TTC549 (cell line): ENCODE results near the gene EAF1.
"Not testable (repeated sequence)": the region's sequence is repeated elsewhere in the genome, so short reads cannot be mapped to it uniquely, and the experiment has no call there.

Experiments used
- FAIRE-seq: peaks from 2 replicates; lab custom pipeline; 2012; peaks lifted over from hg19 to GRCh38; lab: Jason Lieb, UNC

Gene EAF1

DNA sequence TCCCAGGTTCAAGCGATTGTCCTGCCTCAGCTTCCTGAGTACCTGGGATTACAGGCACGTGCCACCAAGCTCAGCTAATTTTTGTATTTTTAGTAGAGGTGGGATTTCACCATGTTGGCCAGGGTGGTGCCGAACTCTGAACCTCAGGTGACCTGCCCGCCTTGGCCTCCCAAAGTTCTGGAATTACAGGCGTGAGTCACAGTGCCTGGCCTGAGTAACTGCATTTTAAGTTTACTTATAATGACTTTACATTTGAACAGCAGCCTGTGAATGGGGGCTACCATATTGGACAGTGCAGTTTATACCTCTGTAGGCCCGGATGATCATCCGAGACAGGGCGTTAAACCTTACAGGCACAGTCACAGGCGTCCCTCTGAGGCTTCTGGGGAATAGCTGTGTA lies 24.8 kb downstream of the EAF1 start:
- FAIRE-seq, result no peak

DNA sequence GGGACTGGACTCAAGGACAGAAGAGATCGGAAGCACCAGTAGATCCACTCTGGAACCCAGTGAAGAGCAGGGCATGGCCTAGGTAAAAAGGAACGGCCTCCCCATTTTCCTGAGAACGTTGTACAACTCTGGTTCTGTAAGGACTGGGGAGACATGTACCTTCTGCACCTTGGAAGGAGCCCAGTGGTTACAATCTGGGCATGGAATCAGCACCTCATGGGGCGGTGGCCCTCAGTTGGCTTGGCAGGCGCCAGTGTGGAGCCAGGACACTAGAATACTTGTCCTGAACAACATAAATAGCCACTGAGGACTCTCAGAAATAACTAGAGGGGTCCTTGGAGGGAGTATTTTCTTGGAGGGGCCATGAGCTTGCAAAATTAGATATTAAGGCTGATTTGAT lies 25.6 kb downstream of the EAF1 start:
- FAIRE-seq, result no peak

DNA sequence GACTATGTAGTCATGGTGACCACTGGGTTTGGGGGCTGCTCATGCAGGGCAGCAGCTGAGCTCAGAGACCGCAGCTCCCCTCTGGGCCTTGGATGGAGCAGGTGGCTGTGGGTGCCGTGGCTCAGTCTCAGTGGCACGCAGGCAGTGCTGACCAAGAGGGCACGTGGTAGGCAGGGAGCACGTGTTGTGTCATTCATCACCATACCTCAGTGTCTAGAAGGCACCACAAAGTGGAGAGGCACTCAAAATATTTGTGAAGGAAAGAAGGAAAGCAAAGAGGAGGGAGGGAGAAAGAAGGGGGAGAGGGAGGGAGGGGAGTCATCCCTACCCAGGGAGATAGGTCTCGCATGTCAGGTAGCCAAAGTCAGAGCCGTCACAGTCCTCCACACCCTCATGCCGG lies 26.1 kb downstream of the EAF1 start:
- FAIRE-seq, result no peak

DNA sequence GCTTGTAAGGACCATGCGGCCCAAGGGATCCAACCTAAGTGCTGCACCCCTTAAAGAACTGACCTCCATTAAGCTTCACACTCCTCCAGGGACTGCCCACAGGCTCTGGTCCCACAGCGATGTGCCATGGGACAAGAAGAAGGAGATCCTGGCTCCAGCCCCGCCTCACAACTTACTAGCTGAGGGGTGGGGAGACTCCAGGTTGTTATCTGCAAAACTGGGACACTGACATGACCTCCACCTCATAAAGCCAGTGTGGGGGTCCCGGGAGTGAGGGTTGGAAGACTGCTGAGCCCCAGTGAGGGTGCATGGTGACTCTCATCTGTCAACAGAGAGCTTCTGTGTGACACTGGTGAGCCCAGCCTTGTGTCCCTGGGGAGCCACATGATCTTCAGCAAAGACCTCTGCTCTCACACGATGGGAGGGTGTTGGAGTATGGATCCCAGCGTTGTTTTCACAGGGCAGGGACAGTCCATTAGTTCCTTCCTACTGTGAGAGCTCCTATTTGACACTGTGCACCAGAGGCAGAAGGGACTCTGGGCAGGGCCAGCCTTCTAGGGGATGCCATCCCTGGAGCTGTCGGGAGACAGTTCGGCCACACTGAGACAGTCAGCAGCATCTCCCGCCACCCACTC lies 26.7 kb downstream of the EAF1 start:
- no peak for FAIRE-seq

DNA sequence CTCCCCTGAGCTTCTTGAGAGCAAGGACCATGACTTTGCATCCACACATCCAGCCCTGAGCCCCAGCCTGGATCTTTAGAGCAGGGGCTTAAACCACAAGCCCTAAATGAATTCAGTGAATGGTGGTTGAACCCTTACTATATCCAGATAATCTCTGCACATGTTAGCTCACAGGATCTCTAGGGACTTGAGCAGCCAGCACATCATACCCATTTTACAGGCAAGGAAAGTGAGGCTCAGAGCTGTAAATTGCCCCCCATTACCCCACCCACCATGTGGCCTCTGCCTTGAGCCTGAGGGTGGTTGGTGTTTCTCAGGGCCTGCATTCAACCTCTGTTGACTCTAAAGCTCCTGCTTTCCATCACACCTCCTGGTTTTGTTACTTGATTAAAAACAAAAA lies 27.6 kb downstream of the EAF1 start:
- FAIRE-seq, result no peak

DNA sequence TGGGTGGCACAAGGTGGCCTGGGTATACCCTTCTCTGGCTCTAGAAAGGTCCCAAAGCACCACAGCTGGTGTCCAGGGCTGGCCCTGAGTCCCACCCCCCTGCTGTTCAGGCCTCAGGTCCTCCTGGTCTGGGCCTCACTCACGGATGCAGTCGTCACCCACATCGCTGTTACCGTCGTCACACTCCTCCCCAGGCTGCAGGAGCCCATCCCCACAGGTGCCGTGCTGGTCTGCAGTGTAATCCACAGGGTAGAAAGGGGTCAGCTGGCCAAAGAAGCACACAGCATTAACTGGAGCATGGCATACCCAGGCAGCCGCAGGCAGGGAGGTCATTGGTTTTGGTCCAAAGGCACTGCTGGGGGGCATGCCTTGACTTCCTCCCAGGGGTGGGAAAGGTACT lies 28.4 kb downstream of the EAF1 start:
- no peak for FAIRE-seq

DNA sequence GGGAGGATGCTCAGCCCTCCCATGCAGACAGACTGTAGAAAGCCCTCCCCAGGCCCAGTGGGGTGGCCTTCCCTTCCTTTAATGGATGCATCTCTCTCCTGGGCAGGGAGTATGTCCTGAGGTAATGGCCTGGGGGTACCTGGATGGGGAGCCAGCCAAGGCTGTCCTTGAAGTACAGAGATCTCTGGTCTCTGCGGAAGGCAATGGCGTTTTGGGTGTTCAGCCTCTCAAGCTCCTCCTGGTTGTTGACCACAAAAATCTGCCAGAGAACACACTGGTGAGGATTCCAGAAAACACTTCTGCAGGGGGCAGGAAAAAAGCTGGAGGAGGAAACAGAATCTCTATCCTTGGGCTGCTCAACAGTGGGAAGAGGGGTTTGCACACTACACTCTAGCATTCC lies 28.9 kb downstream of the EAF1 start:
- no peak for FAIRE-seq

DNA sequence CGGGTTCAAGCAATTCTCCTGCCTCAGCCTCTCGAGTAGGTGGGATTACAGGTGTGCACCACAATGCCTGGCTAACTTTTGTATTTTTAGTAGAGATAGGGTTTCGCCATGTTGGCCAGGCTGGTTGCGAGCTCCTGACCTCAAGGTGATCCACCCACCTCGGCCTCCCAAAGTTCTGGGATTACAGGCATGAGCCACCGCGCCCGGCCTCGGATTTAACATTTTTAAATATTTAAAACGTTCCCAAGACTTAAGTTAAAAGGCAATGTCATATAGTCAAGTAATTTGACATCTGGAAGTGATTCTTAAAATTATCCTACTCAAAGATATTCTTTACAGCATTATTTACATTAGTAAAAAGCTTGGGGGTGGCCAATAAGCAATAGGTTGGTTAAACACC lies 29.5 kb downstream of the EAF1 start:
- FAIRE-seq, result not testable (repeated sequence)

DNA sequence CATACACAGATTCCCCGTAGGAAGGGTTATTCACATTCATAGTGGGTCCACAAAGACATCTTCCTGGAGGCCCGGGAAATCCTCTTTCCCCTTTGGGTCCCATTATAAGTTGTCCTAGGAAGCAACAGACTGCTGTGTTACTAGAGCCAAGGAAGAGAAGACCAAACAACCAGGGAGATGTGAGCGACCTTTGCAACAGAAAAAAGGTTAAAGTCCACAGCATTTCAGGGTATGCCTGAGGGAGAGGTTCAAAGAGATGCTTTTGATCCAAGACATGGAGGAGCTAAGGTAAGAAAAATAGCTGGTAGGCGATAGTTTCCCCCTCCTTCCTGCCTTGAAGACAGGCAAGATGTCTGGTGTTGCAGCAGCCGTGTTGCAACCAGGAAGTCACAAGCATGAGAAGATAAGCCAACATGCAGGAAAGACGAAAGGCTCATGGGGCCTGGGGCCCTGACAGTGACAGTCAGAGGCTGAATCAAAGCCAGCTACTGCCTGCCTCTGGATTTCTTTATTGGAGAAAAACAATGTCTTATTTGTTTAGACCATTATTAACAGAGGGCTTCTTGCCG lies 30.9 kb downstream of the EAF1 start:
- FAIRE-seq, result no peak

DNA sequence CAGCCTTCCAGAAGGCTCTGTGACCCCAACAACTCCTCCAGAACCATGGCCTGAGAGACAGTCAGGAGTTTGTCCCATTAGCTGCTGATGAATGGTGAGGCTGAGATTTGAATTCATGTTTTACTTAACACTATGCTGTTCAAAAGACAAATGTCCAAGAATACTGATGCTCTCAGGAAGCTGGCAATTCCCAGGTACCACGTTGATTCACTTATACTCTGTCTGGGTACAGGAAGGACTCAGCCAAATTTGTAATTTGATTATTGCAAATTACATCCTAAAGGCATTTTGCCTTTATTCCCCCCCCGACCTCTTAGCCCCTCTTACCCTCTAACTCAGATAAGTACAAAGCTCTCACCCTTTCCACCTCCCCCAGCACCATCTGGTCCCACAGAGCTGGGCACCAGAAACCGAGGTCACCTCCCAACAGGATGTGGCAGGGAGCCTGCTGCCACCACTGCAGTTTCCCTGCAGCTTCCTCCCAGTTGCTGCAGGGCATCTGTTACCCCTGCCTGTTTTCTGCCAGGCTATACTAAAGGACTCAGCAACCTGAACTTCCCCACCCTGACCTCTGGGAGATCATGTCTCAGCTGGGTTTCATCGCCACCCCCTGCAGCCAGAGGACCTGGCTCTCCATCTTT lies 33.6 kb downstream of the EAF1 start:
- no peak for FAIRE-seq

DNA sequence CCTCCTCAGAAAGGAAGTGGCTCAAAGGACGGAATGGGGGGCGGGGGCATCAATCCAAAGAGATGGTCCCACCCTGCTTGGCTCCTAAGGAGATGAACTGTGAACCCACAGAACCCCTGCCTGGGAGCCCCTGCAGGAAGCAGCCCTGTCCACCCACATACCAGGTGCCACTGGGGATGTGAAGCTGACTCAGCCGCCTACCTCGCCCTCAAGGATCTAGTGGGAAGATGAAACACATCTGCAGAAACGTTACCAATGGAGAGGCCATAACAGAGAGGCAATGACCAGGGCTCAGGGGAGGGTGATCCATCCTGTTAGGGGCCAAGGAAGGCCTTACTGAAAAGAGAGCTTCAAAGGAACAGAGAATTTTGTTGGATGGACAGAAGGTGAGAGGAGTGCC lies 35.1 kb downstream of the EAF1 start:
- no peak for FAIRE-seq

DNA sequence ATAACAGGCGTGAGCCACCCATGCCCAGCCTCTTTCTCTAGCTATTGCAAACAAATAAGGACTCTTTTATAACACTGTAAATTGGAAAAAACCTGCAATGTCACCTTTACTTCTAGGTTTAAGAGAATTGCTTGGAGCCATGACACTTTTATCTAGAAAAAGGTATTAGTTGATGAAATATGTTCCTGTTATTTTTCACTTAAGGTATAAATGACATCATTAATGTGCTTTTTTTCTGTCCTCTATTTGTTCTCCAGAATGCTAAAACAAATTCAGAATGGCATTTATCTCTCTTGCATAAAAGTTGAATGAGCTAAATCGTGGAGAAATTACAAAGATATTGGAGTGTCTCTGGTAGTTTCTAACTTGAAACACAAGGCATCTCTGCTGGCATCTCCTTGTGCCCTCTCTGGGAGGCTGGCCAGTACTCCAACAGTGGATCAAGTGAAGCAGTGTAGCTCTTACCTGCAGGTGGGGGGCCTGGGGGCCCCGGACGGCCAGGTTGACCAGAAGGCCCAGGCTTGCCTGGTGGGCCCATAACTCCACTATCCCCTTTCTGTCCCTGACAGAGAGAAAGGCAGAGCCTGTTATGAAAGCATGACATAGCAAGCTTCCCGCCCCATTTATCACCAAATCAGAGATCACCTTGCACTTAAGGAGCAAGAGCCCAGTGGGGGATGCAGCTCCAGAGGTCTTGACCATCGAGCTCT lies 38.6 kb downstream of the EAF1 start:
- no peak for FAIRE-seq

DNA sequence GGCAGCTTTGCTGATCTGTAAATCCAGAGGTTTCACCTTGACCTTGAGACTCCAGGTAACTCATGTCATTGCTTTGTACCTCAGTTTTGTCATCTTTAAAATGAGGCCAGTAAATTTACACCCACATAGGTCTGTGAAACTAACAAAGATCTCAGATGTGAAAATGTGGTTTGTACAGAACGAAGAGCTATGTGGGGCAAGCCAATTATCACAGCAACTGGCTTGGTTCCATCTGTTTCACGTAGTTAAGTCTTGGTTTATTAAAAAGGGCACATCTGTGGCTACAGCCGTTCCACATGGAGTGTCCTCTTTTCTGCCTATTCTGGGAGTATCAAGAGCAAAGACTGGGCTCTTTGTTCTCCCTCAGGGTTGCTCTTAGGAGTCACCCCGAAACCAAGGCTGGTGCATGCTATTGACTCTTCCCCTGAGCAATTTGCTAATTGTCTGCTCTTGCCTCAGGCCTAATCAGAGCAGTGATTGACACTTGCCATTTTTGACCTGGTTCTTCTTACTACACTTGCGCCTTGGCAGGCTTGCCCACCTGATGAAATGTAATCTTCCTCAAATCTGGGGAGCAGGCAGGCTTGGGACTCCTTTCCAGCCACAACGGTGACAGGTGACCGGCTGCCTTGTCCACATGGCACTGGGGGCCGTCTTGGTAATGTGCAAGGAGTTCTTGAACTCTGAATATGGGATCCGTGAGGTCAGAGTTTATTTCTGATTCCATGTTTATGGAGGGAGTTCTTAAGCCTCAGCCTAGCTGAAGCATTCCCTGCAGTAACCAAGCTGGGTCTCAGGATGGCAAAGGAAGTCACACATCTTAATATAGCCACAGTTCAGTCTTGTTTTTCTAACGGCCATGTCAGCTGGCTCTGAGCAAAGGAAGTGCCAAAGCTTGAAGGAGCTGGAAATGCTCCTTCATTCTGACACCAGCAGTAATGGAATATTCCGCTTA lies 40.1 kb downstream of the EAF1 start:
- FAIRE-seq, result no peak

DNA sequence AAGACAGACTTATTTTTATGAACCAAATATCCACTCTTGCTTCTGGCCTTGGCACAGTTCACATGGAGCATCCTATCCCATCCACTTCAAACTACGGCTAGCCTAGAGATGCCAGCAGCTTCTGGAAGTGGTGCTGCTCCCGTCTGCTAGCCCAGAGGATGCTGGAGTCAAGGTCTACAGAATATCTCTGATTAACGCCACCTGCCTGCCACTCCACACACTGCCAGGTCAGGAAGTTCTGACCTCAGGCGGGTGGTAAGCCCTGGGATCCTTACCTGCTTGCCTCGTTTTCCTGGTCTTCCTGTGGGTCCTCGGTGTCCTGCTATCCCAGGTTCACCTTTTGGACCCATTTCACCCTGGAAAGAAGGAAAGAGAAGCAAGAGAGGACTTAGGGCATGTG lies 42.9 kb downstream of the EAF1 start:
- FAIRE-seq, result no peak

DNA sequence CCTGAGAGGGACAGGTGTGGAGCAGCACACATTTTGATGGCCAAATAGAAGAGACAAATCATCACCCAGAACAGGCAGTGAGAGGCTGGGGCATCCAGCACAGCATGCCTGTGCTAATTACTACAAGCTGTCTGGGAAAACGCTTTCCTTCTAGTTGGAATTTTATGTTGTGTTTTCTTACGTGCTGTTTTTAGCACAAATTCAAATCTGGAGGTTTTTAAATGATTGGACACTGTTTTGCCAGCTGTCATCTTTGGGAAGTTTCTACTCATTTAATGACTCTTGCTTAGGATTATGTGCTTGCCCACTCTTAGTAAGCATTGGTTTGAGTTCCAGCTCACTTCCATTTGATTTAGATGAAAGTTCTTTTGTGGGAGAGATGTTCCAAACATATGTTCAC lies 43.5 kb downstream of the EAF1 start:
- FAIRE-seq, result no peak

DNA sequence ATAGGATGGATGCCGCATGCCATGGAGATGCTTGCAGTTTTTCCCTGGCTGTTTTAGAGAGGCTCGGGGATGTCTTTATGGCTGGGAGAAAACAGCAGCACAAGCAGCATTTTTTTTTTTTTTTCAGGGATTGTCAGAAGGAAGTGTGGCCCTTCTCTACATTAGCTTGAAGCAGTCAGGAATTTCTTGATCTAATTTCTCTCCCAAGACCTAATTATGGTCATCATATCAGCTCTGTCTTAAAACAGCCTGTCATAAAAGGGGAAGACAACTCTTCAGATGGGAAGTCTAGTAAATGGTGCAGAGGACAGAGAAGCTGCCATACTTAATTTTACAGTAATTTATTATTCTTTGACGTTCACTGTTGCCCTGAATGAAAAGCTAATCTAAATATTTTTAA lies 44.5 kb downstream of the EAF1 start:
- FAIRE-seq, result no peak

DNA sequence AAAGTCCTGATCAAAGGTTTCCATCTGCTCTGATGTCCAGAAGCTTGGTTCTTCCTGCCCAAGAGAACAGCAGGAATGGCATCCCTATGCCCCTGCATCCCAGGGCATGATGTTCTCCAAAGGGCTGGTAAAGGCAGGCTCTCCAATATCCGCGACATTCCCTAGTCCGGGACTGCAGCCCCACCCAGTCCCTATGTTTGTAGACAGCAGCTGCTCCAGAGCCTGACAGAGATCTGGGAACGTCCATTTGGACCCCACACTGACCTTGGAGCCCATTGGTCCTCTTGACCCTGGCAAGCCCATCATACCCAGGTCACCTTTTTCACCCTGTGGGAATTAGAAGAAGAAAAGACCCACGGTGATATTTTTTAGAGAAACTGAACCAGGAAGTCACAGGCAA lies 47.8 kb downstream of the EAF1 start:
- FAIRE-seq, result no peak

DNA sequence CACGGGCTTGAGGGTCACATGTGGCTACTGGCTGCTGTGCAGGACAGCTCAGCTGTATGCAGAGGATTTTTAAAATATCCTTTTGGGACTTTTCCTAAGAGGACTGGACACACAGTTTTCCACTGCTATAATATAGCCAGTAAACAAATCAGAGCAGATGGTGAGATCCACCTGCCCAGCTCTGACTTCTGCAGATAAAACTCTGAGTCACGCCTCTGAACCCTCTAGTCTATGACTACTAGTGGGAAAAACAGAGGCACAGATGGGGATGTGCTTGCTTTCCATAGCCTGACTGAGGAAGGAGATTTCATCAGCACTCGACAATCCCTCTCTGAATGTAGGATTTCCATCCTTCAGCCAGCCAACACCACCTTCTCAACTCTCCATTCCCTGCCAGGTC lies 49.0 kb downstream of the EAF1 start:
- no peak for FAIRE-seq

DNA sequence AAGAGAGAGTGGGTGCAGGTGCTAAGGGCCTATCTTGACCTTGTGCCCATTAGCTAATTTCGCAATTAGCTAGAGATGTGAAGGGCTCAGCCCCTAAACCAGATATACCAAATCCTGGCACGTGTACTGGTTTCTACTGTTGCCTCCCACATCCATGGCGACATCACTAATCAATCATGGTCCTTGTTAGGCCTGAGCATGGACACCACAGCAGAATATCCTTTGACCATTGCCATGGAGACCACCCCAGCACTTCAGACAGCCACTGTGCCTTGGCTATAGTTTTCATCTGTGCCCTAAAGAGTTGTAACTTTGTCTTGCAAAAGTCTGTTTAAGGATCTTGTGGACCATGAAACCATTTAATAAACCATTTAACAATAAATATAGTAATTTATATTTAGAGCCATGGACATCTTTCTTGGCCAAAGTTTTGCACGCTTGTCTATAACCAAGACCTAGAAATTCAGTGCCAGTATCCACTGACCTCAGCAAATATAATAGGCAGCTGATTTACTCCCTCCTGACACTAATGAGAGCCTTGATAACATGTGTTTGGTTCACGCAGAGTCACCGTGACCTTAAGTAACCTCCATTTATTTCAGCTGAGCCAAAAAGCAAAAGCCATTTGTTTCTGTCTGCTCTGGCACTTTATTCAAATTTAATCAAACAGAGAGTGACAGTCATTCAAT lies 50.7 kb downstream of the EAF1 start:
- FAIRE-seq, result no peak

DNA sequence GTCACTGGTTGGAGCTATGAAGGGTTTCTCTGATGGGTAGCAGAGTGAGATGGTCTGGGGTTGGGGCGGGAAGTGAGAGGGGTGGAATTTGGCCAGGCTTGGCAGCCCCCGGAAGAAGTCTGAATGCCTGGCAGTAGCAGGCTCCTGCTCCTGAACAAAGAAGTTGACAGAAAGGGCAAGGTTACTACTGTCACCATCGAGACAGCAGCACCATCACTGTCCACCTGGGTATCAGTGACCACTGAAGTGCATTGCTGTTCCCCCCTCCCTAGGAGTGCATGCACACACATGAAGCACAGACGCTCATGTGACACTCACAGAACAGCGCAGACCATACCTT lies 51.2 kb downstream of the EAF1 start:
- FAIRE-seq, result no peak

DNA sequence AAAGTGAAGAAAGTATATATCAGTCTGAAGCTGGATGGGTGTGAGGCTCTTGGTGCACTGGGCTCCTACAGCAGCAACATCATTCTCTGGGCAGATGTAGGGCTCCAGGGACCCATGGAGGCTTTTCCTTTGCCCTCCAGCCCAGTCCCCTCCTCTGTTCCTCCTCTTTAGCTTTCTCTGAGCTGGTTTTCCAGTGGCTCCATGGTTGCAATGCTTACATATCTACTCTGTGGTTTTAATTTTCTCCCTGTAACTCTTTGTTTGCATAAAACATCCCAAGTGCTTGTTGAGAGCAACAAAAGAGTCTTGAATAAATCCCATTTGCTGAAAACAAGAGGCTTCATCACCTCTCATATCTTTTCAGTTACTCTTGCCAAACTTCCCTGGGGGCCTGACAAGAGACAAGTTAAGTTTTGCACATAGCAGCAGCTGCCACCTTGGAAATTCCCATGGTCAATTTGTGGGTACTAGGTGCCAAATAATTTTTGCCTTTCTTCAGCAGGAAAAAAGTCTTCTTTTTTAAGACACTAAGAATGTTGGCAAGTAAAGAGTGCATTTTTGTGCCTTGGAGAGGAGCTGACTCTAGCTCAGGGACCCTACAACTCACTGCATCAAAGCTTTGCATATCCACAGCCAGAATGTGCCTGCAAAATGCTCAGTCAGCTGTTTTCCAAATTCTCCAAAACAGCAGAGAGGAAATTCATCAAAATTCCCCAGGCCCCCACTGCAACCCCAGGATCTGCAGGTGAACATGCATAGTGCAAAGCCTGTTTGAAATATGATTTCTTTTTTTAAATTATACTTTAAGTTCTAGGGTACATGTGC lies 52.2 kb downstream of the EAF1 start:
- FAIRE-seq, result no peak
